HCT116 (cell line): Measurements from ENCODE around the gene CYP2A6.
"Not testable (repeated sequence)": the region's sequence is repeated elsewhere in the genome, so short reads cannot be mapped to it uniquely, and the experiment has no call there.

Source experiments
- CEBPB ChIP-seq: IDR thresholded peaks from 2 replicates; pipeline ENCODE4 v1.6.1; 2012; ENCODE audit warnings: low read depth
- CTCF ChIP-seq, 3 experiments: fragments of 200-600 bp in 1 of 3; sonication (generic) in 1 of 3; IDR thresholded peaks in 2 of 3; conservative IDR thresholded peaks in 1 of 3; 2 replicates each; pipeline ENCODE4 v1.5.1; 2012 to 2017; ENCODE audit warnings: low read depth in 2 of 3, low read length in 2 of 3, antibody characterized with exemption in 1 of 3, borderline replicate concordance in 1 of 3, control low read depth in 1 of 3, mild to moderate bottlenecking in 1 of 3, mixed read lengths in 1 of 3, mixed run types in 1 of 3, moderate library complexity in 1 of 3; ENCODE audit not compliant: insufficient read depth in 1 of 3
- MAX ChIP-seq: IDR thresholded peaks from 2 replicates; pipeline ENCODE4 v1.6.1; 2012
- POLR2AphosphoS5 ChIP-seq: IDR thresholded peaks from 2 replicates; pipeline ENCODE4 v1.6.1; 2011; ENCODE audit warnings: mild to moderate bottlenecking, low read depth, low read length, moderate library complexity
- RAD21 ChIP-seq: IDR thresholded peaks from 2 replicates; pipeline ENCODE4 v1.6.1; 2012; ENCODE audit warnings: low read depth, mild to moderate bottlenecking
- REST ChIP-seq: IDR thresholded peaks from 2 replicates; pipeline ENCODE4 v1.6.1; 2012; ENCODE audit warnings: low read depth
- TCF7L2 ChIP-seq: IDR thresholded peaks from 2 replicates; pipeline ENCODE4 v1.7.0; 2011; ENCODE audit warnings: borderline replicate concordance, inconsistent platforms; ENCODE audit not compliant: insufficient read depth, insufficient read length; ENCODE audit errors: extremely low read depth
- ZBTB33 ChIP-seq: IDR thresholded peaks from 2 replicates; pipeline ENCODE4 v1.6.1; 2011; ENCODE audit warnings: mild to moderate bottlenecking, low read length, moderate library complexity; ENCODE audit not compliant: insufficient replicate concordance; ENCODE audit errors: extremely low read depth

GRCh38 chr19:40812571-40812970 is 37.7 kb downstream of the CYP2A6 start:
- TF ChIP-seq CEBPB; MAX; CTCF (IDR thresholded peaks at IDR 0.05 in 2 of 3, conservative IDR thresholded peaks at IDR 0.05 in 1 of 3; ENCODE audit: borderline replicate concordance in 1 of 3, insufficient read depth in 1 of 3, low read depth in 2 of 3, low read length in 2 of 3); ZBTB33; POLR2AphosphoS5; REST; RAD21; TCF7L2: not testable (repeated sequence)
